Left cardiac atrium (tissue), 4 donors: ENCODE data around the gene STX7. TPM values are rescaled to one million over a fixed set of nuclear protein-coding genes. Genes with fewer than 3 reads are reported as not detected.

Source experiments
- ATAC-seq, 2 donors: fragments of 200-7000 bp; cut with Tn5 transposase; one replicate each; pipeline ENCODE4 v1.9.1; 2020; ENCODE audit warnings: mild to moderate bottlenecking in 2 of 2, moderate library complexity in 2 of 2
- DNase-seq: peaks from one replicate; pipeline ENCODE4 v3.0.0-alpha.2; 2020
- intact Hi-C, 2 donors: fragments of 100-400 bp; cut with DNase I; formaldehyde crosslinking; loops; one replicate each; pipeline versions ENCODE4 v1.14.1 to v1.15.1; 2022 to 2023
- total RNA-seq, 2 donors: library from RNA; stranded (reverse); fragmentation: NEBNext Ultra II Directional; extraction: Animal tissue kit (Norgen Biotek cat#: 25700); gene quantifications; one replicate each; pipeline ENCODE4 v1.2.1, GENCODE V29; 2021
- donor health status: DM: no; HTN: yes; CAD: no.
- donor health status: DM: no; HTN: yes; CAD: no; lungs with severe emphysema.
- donor health status: DM: yes; HTN: yes; CAD: no.
- donor health status: Dilated cardiomyopathy.

The STX7 gene
- total RNA-seq, 2 donors from 2014 or later, result 46.4 to 53.0 TPM

GRCh38 chr6:132445201-132445951, 67.5 kb downstream of the STX7 start:
- DNase-seq (no peak), ATAC-seq (peak in 1 of 2 donors; percentile 87)
- intact Hi-C loops, result no loop called here

GRCh38 chr6:132443206-132443605, 69.7 kb downstream of the STX7 start:
- intact Hi-C loops, result no loop called here
- no peak for DNase-seq
- ATAC-seq, result peak in 1 of 2 donors; percentile 37

GRCh38 chr6:132430110-132430509, 82.8 kb downstream of the STX7 start:
- no peak for ATAC-seq
- no peak for DNase-seq
- intact Hi-C loops, result no loop called here

- no peak for ATAC-seq
- no peak for DNase-seq
- intact Hi-C loops, result no loop called here
Measured at GRCh38 chr6:132425176-132425575, 87.7 kb downstream of the STX7 start.

GRCh38 chr6:132423839-132424238, 89.1 kb downstream of the STX7 start:
- no peak for DNase-seq
- ATAC-seq, result no peak
- intact Hi-C loops, result no loop called here

GRCh38 chr6:132418235-132418965, 94.5 kb downstream of the STX7 start:
- ATAC-seq, result no peak
- intact Hi-C loops, result no loop called here
- DNase-seq, result no peak

- peak in 1 of 2 donors; percentile 41 for ATAC-seq
- intact Hi-C loops, result no loop called here
- no peak for DNase-seq
Measured at GRCh38 chr6:132414761-132415160, 98.2 kb downstream of the STX7 start.

GRCh38 chr6:132414322-132414721, 98.6 kb downstream of the STX7 start:
- DNase-seq, result no peak
- intact Hi-C loops, result no loop called here
- ATAC-seq, result no peak

GRCh38 chr6:132413499-132413802, 99.5 kb downstream of the STX7 start:
- intact Hi-C loops, result no loop called here
- ATAC-seq, result no peak
- no peak for DNase-seq

- no peak for ATAC-seq
- intact Hi-C loops, result no loop called here
Measured at GRCh38 chr6:132412656-132413498, 100.0 kb downstream of the STX7 start.

GRCh38 chr6:132411296-132411695, 101.6 kb downstream of the STX7 start:
- ATAC-seq, result no peak
- DNase-seq, result no peak
- intact Hi-C loops, result no loop called here

More at GRCh38 chr6:132412656-132413498, 100.0 kb downstream of the STX7 start:
- no peak for DNase-seq

GRCh38 chr6:132410830-132411229, 102.1 kb downstream of the STX7 start:
- DNase-seq (no peak), ATAC-seq (no peak)
- intact Hi-C loops, result no loop called here

GRCh38 chr6:132405143-132405915, 107.6 kb downstream of the STX7 start:
- no peak for DNase-seq
- intact Hi-C loops, result no loop called here
- no peak for ATAC-seq

- ATAC-seq (no peak), DNase-seq (no peak)
- intact Hi-C loops, result no loop called here
Measured at GRCh38 chr6:132404736-132405135, 108.2 kb downstream of the STX7 start.

GRCh38 chr6:132404330-132404729, 108.6 kb downstream of the STX7 start:
- intact Hi-C loops, result no loop called here
- DNase-seq, result no peak
- no peak for ATAC-seq

- intact Hi-C loops, result no loop called here
Measured at GRCh38 chr6:132401618-132402285, 111.2 kb downstream of the STX7 start.

GRCh38 chr6:132400883-132401617, 111.9 kb downstream of the STX7 start, which contains the start of gene MOXD1:
Gene MOXD1, minus strand, starts transcription at chr6:132401475. Its CDS starts 49 bp downstream, at chr6:132401426.
- ATAC-seq (peak; percentile 94 to 97), DNase-seq (peak; percentile 47)
- intact Hi-C loops, result no loop called here

More at GRCh38 chr6:132401618-132402285, 111.2 kb downstream of the STX7 start:
- ATAC-seq (peak in 1 of 2 donors; percentile 22), DNase-seq (no peak)

- intact Hi-C loops, result no loop called here
- peak; percentile 10 to 30 for ATAC-seq
- DNase-seq, result no peak
Measured at GRCh38 chr6:132400555-132400882, 112.4 kb downstream of the STX7 start.
